ENCODE data around the gene DOCK3.

Gene DOCK3

GRCh38 chr3:50642382-50642781 is 32.3 kb upstream of the DOCK3 start:
- TF ChIP-seq CTCF (conservative IDR thresholded peaks at IDR 0.05; ENCODE audit: low read depth, low read length), result no peak
- no peak for DNase-seq (ENCODE audit: low read depth)
- no peak overlapping the region for H3K4me3 ChIP-seq (ENCODE audit: low read depth, low read length)

GRCh38 chr3:50644561-50644960 is 30.2 kb upstream of the DOCK3 start:
- TF ChIP-seq CTCF (conservative IDR thresholded peaks at IDR 0.05; ENCODE audit: low read depth, low read length), result no peak
- no peak overlapping the region for H3K4me3 ChIP-seq (ENCODE audit: low read depth, low read length)
- DNase-seq (ENCODE audit: low read depth), result no peak

- H3K4me3 ChIP-seq (ENCODE audit: low read depth, low read length), result no peak overlapping the region
- no peak for TF ChIP-seq CTCF (conservative IDR thresholded peaks at IDR 0.05; ENCODE audit: low read depth, low read length)
- no peak for DNase-seq (ENCODE audit: low read depth)
Observed at GRCh38 chr3:50645378-50645777, 29.3 kb upstream of the DOCK3 start.

GRCh38 chr3:50648313-50648712 is 26.4 kb upstream of the DOCK3 start:
- TF ChIP-seq CTCF (conservative IDR thresholded peaks at IDR 0.05; ENCODE audit: low read depth, low read length), result no peak
- no peak overlapping the region for H3K4me3 ChIP-seq (ENCODE audit: low read depth, low read length)
- no peak for DNase-seq (ENCODE audit: low read depth)

- DNase-seq (ENCODE audit: low read depth), result no peak
- TF ChIP-seq CTCF (conservative IDR thresholded peaks at IDR 0.05; ENCODE audit: low read depth, low read length), result no peak
- H3K4me3 ChIP-seq (ENCODE audit: low read depth, low read length), result no peak overlapping the region
Observed at GRCh38 chr3:50648944-50649343, 25.8 kb upstream of the DOCK3 start.

GRCh38 chr3:50649451-50649931 is 25.2 kb upstream of the DOCK3 start:
- DNase-seq (ENCODE audit: low read depth), result no peak
- no peak overlapping the region for H3K4me3 ChIP-seq (ENCODE audit: low read depth, low read length)
- no peak for TF ChIP-seq CTCF (conservative IDR thresholded peaks at IDR 0.05; ENCODE audit: low read depth, low read length)

- no peak for TF ChIP-seq CTCF (conservative IDR thresholded peaks at IDR 0.05; ENCODE audit: low read depth, low read length)
- no peak overlapping the region for H3K4me3 ChIP-seq (ENCODE audit: low read depth, low read length)
- no peak for DNase-seq (ENCODE audit: low read depth)
Observed at GRCh38 chr3:50650018-50650417, 24.7 kb upstream of the DOCK3 start.

All from choroid plexus epithelial cell (primary cell).